Cardiac fibroblast (primary cell): ENCODE data around the gene JAZF1.

Experiments used
- DNase-seq, 2 donors: peaks; one replicate each; pipeline versions ENCODE4 v3.0.0 to v3.0.0-alpha.2; 2010; ENCODE audit warnings: low read depth in 2 of 2
- H3K4me3 ChIP-seq, 2 donors: replicated peaks in 1 of 2; 1 replicate in 1 of 2; 2 replicates in 1 of 2; pipeline ENCODE4 v1.5.1; 2011; ENCODE audit warnings: low read depth in 2 of 2, low read length in 2 of 2, mild to moderate bottlenecking in 2 of 2, moderate library complexity in 1 of 2
- CTCF ChIP-seq: IDR thresholded peaks from one replicate; pipeline ENCODE4 v1.5.1; 2011; ENCODE audit warnings: low read depth, mild to moderate bottlenecking, low read length, inconsistent platforms

JAZF1 gene

GRCh38 chr7:28115261-28115660, 65.3 kb downstream of the JAZF1 start:
- H3K4me3 ChIP-seq = no peak overlapping the region
- no peak for DNase-seq
- no peak for TF ChIP-seq CTCF

- no peak for DNase-seq
- TF ChIP-seq CTCF = no peak
- no peak overlapping the region for H3K4me3 ChIP-seq
Measured at GRCh38 chr7:28114056-28114455, 66.5 kb downstream of the JAZF1 start.

GRCh38 chr7:28112883-28113540, 67.6 kb downstream of the JAZF1 start:
- no peak for TF ChIP-seq CTCF
- no peak overlapping the region for H3K4me3 ChIP-seq
- peak; percentile 46 to 69 for DNase-seq

GRCh38 chr7:28112467-28112866, 68.1 kb downstream of the JAZF1 start:
- H3K4me3 ChIP-seq = no peak overlapping the region
- no peak for TF ChIP-seq CTCF
- no peak for DNase-seq

GRCh38 chr7:28112012-28112411, 68.6 kb downstream of the JAZF1 start:
- no peak overlapping the region for H3K4me3 ChIP-seq
- no peak for TF ChIP-seq CTCF
- DNase-seq = peak in 1 of 2 donors; percentile 10

- no peak for TF ChIP-seq CTCF
- no peak overlapping the region for H3K4me3 ChIP-seq
- no peak for DNase-seq
Measured at GRCh38 chr7:28110427-28111012, 70.1 kb downstream of the JAZF1 start.
